HG03159 (cell line): ENCODE results near the gene DUOX1.

Source experiments
- ATAC-seq: cut with Tn5 transposase; IDR thresholded peaks from one replicate; pipeline ENCODE4 v1.9.1; 2021; ENCODE audit warnings: mild to moderate bottlenecking, moderate library complexity; ENCODE audit not compliant: unreplicated experiment

Gene DUOX1

DNA sequence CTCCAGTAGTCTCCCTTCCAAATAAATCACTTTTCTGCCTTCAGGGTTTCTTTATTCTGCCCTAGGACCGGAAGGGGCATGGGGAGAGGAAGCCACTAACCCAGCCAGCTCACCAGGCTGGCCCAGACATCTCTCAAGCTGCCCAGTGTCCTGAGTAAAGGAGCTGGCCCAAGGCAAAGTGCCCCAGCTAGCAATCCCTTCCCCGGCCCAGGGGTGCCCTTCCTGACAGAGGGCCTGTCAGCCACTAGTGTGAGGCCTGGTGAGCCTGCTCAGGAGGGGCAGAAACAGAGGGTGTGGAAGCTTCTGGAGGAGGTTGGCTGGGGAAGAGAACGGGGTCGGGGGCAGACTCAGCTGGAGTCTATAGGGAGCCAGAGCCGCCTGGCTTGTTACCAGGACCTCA is 35.7 kb downstream of the DUOX1 start:
- no peak for ATAC-seq

DNA sequence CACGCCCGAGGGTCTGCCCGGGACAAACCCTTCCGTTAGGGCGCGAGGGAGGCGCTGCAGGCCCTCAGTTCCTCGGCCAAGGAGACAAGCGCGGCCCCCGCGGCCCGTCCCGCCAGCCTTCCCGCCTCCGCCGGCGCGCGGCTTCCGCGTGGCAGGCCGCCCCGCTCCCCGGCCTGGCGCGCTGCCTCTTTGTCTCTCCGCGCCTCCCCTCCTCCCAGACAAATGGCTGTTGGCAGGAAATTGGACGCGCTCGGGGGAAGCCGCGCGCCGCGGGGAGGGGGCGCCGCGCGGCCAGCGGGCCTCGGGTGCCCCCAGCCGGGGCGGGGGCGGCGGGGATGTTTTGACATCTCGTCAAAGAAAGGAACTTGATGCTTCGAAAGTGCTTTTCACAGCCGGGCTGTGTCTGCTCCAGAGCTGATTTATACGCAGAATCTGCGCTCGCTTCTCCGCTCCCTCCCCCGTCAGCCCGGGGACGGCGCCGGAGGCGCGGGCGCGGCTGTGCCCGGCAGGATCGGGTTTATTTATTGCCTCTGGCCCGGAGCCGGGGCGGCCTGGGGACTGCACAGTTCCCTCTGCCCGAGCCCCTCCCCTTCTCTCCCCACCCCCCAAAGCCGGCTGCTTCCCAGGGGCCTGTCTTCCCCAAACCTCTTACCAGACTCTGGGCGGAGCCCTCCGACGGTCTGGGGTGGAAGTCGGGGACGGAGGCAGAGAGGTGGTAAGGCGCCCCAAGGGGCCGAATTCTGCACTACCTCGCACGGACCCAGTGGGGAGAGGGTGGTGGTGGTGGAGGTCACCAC is 37.2 kb downstream of the DUOX1 start:
- ATAC-seq, result peak; percentile 90

DNA sequence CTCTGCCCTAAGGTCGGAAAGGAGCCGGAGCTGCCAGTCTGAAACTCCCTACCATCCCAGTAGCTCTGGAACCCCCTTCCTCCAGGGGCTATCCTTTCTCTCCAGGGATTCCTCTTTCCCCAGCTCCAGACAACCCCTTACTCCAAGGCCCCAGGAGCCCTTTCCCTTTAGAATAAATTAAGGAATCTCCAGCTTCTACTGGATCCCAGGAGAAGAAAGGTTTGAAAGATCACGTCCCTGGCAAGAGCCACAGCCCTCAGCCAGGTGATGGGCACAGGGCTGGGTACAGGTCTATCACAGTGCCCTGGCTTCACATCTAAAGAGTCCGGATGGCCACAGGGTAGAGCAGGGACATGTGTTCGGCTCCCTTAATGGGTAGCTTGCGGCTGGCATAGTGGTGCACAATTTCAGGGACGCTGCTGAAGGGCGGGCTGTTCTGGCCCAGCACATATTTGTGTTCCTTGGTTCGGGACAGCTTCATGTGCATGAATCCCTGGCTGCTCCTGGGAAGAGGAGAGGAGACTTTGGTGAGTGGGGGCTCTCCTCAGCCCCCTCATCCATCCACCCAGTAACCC is 37.9 kb downstream of the DUOX1 start:
- ATAC-seq, result no peak

DNA sequence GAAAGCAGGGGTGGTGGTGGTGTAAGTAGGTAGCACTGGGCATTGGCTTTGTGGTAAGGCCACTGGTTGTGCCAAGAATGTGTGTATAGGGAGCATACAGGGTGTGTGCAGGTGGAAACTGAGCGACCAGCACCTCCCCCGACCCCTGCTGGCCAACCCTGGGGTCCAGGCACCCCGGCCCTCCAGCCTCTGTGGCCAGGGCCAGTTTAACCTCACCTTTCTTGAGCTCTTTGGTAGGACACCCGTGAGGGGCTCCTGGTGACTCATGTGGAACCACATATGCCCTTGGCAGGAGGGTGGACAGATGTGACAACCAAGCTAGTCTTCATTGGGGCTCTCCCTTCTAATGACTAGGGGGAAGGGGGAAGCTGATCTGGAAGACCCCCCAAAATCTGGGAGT is 38.5 kb downstream of the DUOX1 start:
- ATAC-seq, result no peak

DNA sequence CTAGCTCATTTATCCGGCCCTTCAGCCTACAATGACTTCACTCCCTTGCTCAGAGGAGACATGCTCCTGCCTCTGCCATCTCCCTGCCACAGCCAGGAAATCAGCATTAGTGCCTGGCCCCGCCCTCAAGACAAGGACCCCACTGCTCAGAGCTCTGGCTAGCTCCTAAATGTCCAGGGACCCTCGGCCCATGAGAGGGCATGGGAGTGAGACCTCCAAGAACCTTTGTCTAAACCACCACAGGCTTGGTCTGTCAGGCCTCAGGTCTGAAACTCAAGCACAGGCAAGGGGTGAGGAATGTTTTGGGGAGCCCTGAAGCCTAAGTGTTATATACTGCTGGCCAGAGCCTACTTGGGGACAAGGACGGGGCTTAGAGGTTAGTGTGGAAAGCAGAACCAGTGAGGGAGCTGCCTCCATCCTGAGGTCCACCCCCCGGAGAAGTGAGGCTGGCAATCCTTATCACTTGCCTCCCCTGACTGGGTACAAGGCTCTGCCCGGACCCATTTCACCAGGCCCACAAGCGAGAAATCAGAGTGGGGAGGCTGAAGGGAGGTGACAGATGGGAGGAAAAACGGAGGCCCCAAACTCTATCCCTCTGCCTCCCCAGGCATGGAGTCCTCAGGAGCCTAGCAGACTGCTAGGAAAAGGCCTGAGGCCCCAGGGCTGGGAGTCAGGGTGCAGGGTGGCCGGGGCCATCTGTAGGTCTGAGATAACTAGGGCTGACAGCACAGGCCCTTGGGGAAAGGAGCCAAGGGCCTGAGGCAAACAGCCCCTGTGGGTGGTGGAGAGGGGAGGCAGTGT is 39.2 kb downstream of the DUOX1 start:
- no peak for ATAC-seq

DNA sequence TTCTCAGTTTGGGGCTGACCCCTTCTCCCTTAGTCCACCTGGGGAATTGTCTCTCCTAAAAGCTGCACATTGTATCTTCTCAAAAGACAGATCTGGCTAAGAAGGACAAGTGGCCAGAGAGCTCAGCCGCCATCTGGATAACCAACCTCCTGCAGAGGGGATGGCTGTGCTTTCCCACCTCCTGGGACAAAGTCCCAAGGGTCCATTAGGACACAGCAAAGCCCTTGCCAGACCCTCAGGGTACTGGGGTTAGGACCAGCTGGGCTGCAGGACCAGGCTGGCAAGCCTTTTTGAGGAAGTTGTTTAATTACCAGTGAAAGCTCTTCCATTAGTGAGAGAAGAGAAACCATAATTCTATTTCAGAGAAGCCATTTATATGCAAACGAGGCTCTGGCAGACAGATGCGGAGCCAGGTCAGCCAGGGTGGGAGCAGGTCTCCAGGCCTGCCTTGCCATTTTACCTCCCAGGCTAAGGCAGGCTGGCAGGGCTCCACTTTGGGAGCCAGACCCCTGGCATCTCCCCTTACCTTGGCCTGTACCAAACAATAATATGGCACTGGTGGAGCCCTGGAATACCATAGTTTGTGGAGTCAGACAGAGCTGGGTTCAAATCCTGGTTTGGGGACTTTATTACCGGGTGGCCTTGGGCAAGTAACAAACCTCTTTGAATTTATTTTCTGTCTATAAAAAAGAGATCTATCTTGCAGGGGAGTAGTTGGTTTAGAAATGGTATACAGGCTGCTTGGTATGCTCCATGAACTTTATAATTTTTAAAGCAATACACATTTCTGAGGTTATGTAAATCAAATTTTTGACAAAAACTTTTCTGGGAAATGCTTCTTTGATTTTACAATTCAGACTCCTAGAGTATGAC is 40.0 kb downstream of the DUOX1 start:
- no peak for ATAC-seq

DNA sequence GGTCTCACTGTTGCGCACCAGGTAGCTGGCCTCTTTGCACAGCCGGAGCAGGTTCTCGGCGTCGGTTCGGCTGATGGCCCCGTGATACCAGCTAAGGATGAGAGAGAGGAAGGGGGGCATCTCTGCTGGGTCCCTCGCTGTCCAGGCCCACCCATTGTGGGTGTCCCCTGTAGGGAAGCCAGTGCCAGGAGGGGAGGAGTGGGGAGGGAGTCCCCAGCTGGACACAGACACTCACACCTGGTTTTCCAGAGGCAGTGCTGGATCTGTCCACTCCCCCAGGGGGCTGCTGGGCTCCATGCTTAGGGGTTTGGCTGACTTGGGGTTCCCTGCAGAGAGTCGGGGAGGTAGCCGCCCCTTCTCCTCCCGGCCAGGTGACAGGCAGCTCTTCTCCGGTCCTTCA is 42.1 kb downstream of the DUOX1 start:
- ATAC-seq, result no peak

DNA sequence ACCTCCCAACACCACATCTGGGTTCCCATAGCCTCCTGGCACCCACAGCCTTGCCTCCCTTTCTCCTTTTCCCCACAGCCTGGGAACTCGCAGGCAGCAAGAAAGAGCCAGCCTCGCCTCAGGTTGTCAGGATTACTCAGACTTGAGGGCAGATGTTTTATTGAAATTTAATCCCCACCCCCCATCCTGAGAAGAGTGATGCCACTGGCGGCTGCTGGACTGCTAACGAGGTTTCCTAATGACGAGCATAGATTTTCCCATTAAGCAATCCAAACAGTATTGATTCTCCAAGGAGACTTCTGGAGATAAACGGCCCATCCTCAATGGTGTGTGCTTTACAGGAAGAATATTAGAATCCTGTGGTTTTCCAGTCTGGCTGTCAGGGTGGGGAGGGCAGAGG is 44.3 kb downstream of the DUOX1 start:
- ATAC-seq, result no peak

DNA sequence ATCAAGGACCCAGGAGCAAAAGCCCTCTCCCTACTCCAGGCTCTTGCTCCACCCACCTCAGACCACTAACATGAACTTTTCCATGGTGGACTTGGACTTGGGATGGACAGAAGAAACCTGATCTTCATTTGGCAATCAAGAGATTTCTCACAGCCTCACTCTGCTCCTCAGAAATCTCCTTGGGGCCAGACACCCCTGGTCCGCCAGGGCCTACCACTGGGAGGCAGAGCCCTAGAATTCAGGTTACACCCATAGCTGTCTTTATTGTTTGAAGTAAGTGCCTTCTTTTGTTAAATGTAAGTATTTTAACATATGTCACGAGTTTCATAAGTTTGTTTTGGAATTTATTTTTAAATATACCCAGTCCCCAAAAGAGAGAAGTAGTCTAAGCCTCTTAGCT is 44.8 kb downstream of the DUOX1 start:
- ATAC-seq, result no peak

DNA sequence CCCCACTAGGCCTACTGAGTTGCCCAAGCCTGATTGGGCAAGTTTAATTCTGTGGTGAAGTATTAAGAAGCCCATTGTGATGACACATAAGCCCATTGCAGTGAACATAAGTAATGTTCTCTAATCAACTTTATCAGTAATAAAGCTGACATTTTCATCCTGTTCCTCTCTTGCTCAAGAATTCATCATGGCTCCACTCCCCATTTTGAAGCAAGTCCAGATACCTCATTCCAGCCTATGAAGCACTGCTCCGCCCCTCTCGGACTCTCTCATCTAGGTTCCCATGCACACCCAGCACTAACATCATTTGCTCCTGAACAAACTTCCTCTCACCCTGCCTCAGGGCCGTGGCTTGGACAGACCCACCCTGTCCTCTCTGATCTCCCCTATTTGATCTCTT is 47.5 kb downstream of the DUOX1 start:
- no peak for ATAC-seq

DNA sequence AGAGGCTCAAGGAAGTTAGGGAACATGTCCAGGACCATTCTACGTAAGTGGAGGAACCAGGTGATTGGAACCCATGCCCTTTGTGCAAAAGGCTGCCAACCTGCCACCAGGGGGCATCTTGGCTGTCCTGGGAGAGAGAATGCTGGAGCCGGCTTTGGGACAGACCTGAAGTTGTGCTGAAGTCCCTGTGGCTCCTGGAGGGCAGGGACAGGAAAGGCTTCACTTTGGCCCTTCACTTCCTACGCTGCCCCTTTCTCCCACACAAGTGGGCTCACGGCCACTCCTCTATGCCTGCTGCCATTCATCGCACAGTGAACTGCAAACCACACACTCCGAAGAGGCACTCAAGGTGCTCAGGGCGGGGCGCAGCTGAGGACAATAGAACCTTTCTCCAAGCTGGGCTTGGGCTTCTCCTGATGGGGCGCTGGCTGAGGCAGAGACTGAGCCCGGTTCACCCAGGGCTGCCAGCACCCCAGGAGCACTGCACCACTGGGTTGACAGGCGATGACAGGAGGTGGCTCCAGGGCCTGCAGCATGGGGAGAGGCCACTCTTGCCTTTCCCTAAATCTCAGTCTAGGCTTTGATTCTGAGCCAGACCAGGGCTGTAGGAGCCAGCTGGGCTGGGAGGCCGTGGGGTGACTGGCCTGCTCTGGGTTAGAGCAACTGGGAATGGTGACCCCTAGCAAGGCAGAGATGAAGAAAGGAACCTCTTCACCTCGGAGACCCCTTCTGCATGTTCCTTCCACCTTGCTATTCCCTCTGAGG is 49.6 kb downstream of the DUOX1 start:
- no peak for ATAC-seq

DNA sequence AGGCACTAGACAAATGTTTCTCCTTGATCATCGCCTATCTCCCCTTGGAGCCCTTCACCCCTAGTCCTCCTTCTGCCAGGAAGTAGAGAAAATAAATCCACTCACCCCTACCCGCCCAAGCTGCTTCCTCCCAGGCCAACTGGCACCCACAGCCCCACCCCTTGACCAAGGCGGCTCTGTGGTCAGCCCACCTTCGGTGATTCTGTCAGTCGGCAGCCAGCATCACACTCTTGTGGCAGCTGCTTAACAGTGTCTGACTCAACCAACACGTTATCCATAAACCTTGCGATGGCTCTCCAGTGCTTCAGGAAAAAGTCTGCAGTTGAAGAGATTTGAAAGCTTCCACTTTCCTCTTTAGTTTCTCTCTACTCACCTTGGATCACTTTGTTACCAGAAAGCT is 50.4 kb downstream of the DUOX1 start:
- ATAC-seq, result no peak

DNA sequence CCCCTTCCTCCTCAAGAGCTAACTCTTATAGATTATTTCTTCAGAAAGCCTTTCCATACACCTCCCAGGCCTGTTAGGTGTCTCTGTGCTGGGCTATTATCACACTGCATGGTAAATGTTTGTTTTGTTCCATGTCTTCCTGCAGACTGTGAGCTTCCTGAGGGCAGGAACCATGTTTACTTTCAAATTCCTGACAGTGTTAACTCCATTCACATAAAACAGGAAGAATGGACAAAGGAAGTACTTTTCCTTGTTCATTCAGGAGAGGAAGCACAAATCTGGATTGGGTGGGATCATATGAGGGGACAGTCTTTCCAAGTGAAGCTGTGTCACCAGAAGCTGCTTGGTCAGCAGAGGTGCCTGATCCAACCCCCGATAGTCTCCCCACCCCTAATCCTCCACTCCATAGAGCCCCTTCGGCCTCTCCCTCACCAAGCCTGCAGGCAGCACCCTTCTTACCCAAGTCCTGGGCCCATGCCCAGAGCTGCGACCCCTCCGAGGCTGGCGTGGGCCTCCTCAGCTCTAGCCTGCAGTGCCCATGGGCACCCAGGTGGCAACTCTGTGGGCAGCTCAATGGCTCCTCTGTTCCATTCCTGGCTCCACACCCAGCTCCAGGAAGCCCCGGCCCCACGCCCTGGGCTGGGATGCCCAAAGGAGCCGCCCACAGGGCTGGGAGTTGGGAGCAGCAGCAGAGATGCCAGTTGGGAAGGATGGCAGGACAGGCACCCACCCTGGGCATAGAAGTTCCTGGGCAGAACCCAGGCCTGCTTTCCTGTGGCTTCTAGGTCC is 51.0 kb downstream of the DUOX1 start:
- ATAC-seq, result no peak

DNA sequence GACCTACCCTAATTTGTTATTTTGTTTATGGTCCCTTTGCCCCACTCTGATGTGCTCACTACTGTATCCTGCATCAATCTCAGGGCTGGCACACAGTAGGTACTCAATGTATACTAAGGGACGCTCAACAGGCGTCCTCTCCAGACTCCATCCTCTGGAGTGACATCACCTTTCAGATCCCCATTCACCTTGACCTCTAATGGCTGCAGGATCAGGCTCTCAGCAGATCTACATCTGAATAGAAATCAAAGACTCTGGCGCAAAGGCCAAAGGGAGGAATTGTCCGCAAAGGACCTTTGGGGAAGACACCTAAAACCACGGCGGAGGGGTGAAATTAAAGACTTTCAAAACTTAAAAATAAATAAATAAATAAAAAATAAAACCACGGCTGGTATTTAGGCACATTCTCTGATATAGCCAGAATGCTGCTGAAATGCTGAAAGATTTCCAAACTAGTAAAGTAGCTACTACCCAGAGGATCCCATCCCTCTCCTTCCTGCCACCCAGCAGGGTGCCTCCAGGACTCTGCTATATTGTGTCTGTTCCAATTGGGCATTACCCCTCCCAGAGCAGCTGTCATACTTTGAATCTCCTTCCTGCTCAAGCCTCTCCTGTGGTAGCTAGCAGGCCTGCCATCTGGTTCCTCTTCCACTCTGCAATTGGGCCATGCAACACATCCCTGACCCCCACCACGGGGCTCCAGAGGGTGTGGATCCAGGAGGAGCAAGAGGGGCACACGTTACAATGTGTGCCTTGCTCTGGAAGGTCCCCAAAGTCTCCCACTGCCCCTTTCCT is 51.9 kb downstream of the DUOX1 start:
- ATAC-seq, result no peak

DNA sequence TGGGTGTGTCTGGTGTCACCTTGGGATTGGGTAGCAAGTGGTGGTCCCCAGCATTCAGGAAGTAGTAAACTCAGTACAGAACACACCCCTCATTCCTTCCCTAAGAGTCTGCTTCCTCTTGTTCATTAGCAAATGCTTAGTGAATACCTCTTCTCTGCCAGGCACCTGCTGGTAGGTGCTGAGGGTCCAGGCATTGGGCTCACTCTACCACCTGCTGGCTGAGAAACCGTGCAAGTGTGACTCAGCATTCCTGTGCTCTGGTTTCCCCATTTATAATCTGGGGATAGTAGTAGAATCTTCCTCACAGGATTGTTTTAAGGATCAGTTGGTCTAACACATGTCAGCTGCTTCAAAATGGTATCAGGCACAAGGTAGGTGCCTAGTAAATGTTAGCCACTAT is 53.2 kb downstream of the DUOX1 start:
- no peak for ATAC-seq

DNA sequence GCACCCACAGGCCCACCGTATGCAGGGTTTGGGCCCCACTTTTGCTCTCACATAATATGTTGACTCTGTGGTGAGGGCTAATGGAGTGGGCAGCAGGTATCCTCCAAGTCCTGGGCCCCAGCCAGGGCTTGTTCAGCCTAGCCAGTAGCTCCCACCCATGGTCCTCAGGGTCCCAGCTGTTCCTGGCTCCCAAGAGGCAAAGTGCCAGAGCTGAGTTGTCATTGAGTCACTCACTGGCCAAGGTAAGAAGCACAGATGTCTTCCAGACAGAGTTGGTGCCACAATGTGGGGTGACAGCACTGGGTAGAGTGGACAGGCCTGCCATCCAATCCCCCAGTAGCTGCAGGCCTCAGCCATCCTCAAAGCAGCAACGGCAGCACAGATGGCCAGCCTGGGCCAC is 53.7 kb downstream of the DUOX1 start:
- ATAC-seq, result no peak

DNA sequence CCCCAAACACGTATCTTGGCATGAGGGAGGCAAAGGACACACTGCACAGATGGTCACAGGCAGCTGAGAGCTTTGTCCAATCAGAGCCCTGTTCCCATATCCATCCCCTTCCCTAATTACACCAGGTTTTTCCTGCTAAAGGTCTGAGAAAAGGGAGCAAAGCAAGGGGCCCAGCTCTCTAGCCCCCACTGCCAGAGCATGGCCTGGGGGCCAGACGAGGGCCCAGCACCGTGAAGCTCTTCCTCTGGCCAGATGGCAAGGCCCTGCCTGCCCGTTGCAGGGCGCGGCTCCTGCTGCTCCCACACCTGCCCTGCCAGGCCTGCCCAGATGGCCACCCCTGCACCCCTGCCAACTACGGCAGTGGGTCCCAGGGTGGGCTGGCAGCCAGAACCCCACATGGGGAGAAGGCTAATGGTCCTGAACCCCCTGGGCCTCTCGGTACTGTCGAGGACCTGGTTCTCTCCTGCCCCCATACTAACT is 54.8 kb downstream of the DUOX1 start:
- no peak for ATAC-seq

DNA sequence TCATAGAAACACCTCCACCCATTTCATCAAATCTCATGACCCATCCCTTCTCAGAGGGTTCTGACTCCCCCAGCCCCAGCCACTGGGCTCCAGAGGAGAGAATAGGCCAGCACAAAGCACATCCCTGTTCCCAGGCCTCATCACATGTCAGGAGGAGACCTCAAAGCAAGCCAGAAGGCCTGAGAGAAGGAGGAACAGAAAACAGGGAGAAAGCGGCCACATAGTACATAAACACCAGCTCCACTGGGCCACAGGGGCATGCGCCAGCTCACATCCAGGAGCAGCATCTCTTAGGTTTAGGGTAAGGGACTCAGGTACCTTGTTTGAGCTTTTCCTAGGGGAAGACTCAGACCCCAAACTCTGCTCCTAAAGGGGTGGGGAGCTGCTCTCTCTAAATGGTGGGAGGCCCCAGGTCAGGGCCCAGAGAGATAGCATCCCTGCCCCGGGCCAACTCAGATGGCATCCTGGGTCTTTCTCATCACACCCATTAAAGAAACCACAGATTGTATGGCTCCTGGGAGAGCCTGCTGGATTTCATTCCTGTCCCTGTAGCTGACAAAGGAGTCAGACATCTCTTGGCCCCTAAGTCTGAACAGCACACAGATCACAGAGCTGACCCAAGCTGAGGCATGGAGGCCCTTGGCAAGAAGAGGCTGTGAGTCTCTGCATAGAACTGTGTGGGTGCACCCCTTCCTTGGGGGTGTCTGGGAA is 55.4 kb downstream of the DUOX1 start:
- no peak for ATAC-seq
